OCI-LY3 (cell line): ENCODE data around the gene SPANXN5.
"Not testable (repeated sequence)": the region's sequence is repeated elsewhere in the genome, so short reads cannot be mapped to it uniquely, and the experiment has no call there.

Experiments
- H2AFZ ChIP-seq: fragments of 200-600, 300-600 bp; shearing (Covaris generic); 2 replicates; pipeline ENCODE4 v1.6.0; 2014; ENCODE audit warnings: antibody characterized with exemption, low read depth, low read length
- H3K27ac ChIP-seq: fragments of 200-600, 300-600 bp; sonication (generic); 2 replicates; pipeline ENCODE4 v1.5.1; 2014; ENCODE audit warnings: mild to moderate bottlenecking, low read length, moderate library complexity, mixed read lengths
- H3K27me3 ChIP-seq: fragments of 200-600, 300-600 bp; sonication (generic); 2 replicates; pipeline ENCODE4 v1.6.1; 2014; ENCODE audit warnings: low read depth, low read length, mixed read lengths
- H3K36me3 ChIP-seq: fragments of 200-600, 300-600 bp; sonication (generic); replicated peaks from 2 replicates; pipeline ENCODE3; 2014; ENCODE audit warnings: low read depth, low read length, mixed read lengths
- H3K4me1 ChIP-seq: fragments of 300-600, 200-600 bp; sonication (generic); 2 replicates; pipeline ENCODE4 v1.6.1; 2014; ENCODE audit warnings: low read length, mixed read lengths
- H3K4me2 ChIP-seq: fragments of 200-600, 300-600 bp; sonication (generic); 2 replicates; pipeline ENCODE4 v1.6.1; 2014; ENCODE audit warnings: low read length, mixed read lengths
- H3K4me3 ChIP-seq: fragments of 300-600, 200-600 bp; sonication (generic); 2 replicates; pipeline ENCODE4 v1.5.1; 2014; ENCODE audit warnings: antibody characterized with exemption, mild to moderate bottlenecking, low read length, moderate library complexity
- H3K79me2 ChIP-seq: fragments of 300-600, 200-600 bp; shearing (Covaris generic); 2 replicates; pipeline ENCODE4 v1.6.1; 2014; ENCODE audit warnings: mild to moderate bottlenecking, low read length, mixed read lengths
- H3K9ac ChIP-seq: fragments of 300-600, 200-600 bp; shearing (Covaris generic); 2 replicates; pipeline ENCODE4 v1.6.0; 2014; ENCODE audit warnings: mild to moderate bottlenecking, low read length, moderate library complexity
- H3K9me3 ChIP-seq: fragments of 200-600, 300-600 bp; shearing (Covaris generic); 2 replicates; pipeline ENCODE4 v1.6.1; 2014; ENCODE audit warnings: low read length, mixed read lengths; ENCODE audit not compliant: insufficient read depth
- H4K20me1 ChIP-seq: fragments of 200-600, 300-600 bp; sonication (generic); 2 replicates; pipeline ENCODE4 v1.6.1; 2016; ENCODE audit warnings: low read length, mixed read lengths; ENCODE audit not compliant: insufficient read depth
- CTCF ChIP-seq: fragments of 200-600, 300-600 bp; sonication (generic); IDR thresholded peaks from 2 replicates; pipeline ENCODE4 v1.5.1; 2014; ENCODE audit warnings: antibody characterized with exemption, low read length, low read depth
- EZH2phosphoT487 ChIP-seq: fragments of 200-600 bp; shearing (Covaris generic); IDR thresholded peaks from 2 replicates; pipeline ENCODE4 v1.6.1; 2018; ENCODE audit warnings: antibody characterized with exemption, mixed run types, low read depth

Gene SPANXN5

GRCh38 chrX:52821079-52821760 lies 24.0 kb upstream of the SPANXN5 start:
- TF ChIP-seq EZH2phosphoT487: no peak
- TF ChIP-seq CTCF: no peak
- no peak overlapping the region for H3K9ac ChIP-seq
- H2AFZ ChIP-seq: no peak overlapping the region
- peaks cover 8% of the 10 kb centered on the region; the same call in 1 of the 2 replicates for H3K27me3 ChIP-seq
- no peaks in the 10 kb centered on the region for H3K9me3 ChIP-seq
- H3K4me3 ChIP-seq: no peak overlapping the region
- no peaks in the 10 kb centered on the region for H4K20me1 ChIP-seq
- H3K36me3 ChIP-seq: no peaks in the 10 kb centered on the region
- H3K79me2 ChIP-seq: no peaks in the 10 kb centered on the region
- no peak overlapping the region for H3K4me2 ChIP-seq
- no peaks in the 10 kb centered on the region for H3K4me1 ChIP-seq
- no peak overlapping the region for H3K27ac ChIP-seq

GRCh38 chrX:52819788-52820187 lies 22.6 kb upstream of the SPANXN5 start:
- Histone ChIP-seq H3K36me3 (no peaks in the 10 kb centered on the region), H3K4me3 (no peak overlapping the region), H3K27ac (no peak overlapping the region), H3K9me3 (no peaks in the 10 kb centered on the region), H3K4me1 (no peaks in the 10 kb centered on the region), H2AFZ (no peak overlapping the region), H3K79me2 (no peaks in the 10 kb centered on the region), H4K20me1 (no peaks in the 10 kb centered on the region), H3K27me3 (peaks cover 8% of the 10 kb centered on the region; the same call in 1 of the 2 replicates), H3K4me2 (no peak overlapping the region), H3K9ac (no peak overlapping the region)
- no peak for TF ChIP-seq EZH2phosphoT487
- no peak for TF ChIP-seq CTCF

GRCh38 chrX:52811065-52811625 lies 13.9 kb upstream of the SPANXN5 start, which contains the start of gene XAGE5:
XAGE5 (plus strand) TSS chrX:52811287; CDS start chrX:52812567, 1,280 bp downstream.
- H3K4me1 ChIP-seq: no peaks in the 10 kb centered on the region
- H3K27ac ChIP-seq: no peak within 1 kb of the TSS
- H3K36me3 ChIP-seq: no peaks in the 10 kb centered on the region
- no peaks in the 10 kb centered on the region for H3K27me3 ChIP-seq
- H3K9me3 ChIP-seq: no peaks in the 10 kb centered on the region
- no peaks in the 10 kb centered on the region for H4K20me1 ChIP-seq
- no peak within 1 kb of the TSS for H3K4me2 ChIP-seq
- no peaks in the 10 kb centered on the region for H3K79me2 ChIP-seq
- no peak within 1 kb of the TSS for H3K4me3 ChIP-seq
- no peak for TF ChIP-seq EZH2phosphoT487
- no peak within 1 kb of the TSS for H2AFZ ChIP-seq
- no peak within 1 kb of the TSS for H3K9ac ChIP-seq

- not testable (repeated sequence) for H3K27ac ChIP-seq, H3K79me2 ChIP-seq, H3K4me1 ChIP-seq, H3K27me3 ChIP-seq, H3K9me3 ChIP-seq, H3K36me3 ChIP-seq, H4K20me1 ChIP-seq, H2AFZ ChIP-seq, H3K4me3 ChIP-seq, H3K9ac ChIP-seq, H3K4me2 ChIP-seq
Measured at GRCh38 chrX:52804876-52805275, 7.6 kb upstream of the SPANXN5 start.

GRCh38 chrX:52773504-52773903 lies 23.7 kb downstream of the SPANXN5 start:
- H3K9ac ChIP-seq, H2AFZ ChIP-seq, H3K4me3 ChIP-seq, H3K4me2 ChIP-seq, H3K27ac ChIP-seq, H4K20me1 ChIP-seq, H3K9me3 ChIP-seq, H3K4me1 ChIP-seq, H3K36me3 ChIP-seq, H3K27me3 ChIP-seq, H3K79me2 ChIP-seq: not testable (repeated sequence)

GRCh38 chrX:52765983-52766382 lies 31.2 kb downstream of the SPANXN5 start:
- not testable (repeated sequence) for H3K79me2 ChIP-seq, H3K4me3 ChIP-seq, H3K27ac ChIP-seq, H4K20me1 ChIP-seq, H3K9me3 ChIP-seq, H3K9ac ChIP-seq, H3K27me3 ChIP-seq, H2AFZ ChIP-seq, H3K4me2 ChIP-seq, H3K4me1 ChIP-seq, H3K36me3 ChIP-seq

GRCh38 chrX:52750952-52751351 lies 46.3 kb downstream of the SPANXN5 start, which contains the start of gene SSX2B:
SSX2B (plus strand) TSS chrX:52751252; CDS start chrX:52752681, 1,429 bp downstream.
- not testable (repeated sequence) for H3K27ac ChIP-seq, H3K9ac ChIP-seq, H3K27me3 ChIP-seq

More at GRCh38 chrX:52750952-52751351, 46.3 kb downstream of the SPANXN5 start, which contains the start of gene SSX2B:
- H3K4me2 ChIP-seq, H2AFZ ChIP-seq, H3K4me1 ChIP-seq, H3K9me3 ChIP-seq, H3K79me2 ChIP-seq, H4K20me1 ChIP-seq, H3K4me3 ChIP-seq, H3K36me3 ChIP-seq: not testable (repeated sequence)
